Mucosa of gallbladder (tissue), 1 donor: ENCODE data around the gene GNAQ. TPM values are rescaled to one million over a fixed set of nuclear protein-coding genes. Genes with fewer than 3 reads are reported as not detected.
"Not testable (repeated sequence)": the region's sequence is repeated elsewhere in the genome, so short reads cannot be mapped to it uniquely, and the experiment has no call there.

ENCODE experiments used
- DNase-seq: peaks from one replicate; pipeline ENCODE4 v3.0.0-alpha.2; 2020; ENCODE audit warnings: low spot score
- total RNA-seq: library from RNA; stranded (reverse); gene quantifications from one replicate; pipeline ENCODE4 v1.2.1, GENCODE V29; 2021
- donor health status: DM: no; HTN: no; CAD: no.

GNAQ gene
- total RNA-seq, 1 donor from 2014 or later = 83.6 TPM

- DNase-seq = no peak
These were observed 300.5 kb downstream of the GNAQ start for GRCh38 chr9:77731008-77731698.

- DNase-seq = no peak
These were observed 302.4 kb downstream of the GNAQ start for GRCh38 chr9:77729177-77729576.

GRCh38 chr9:77726814-77727213, 304.8 kb downstream of the GNAQ start:
- DNase-seq = no peak

- no peak for DNase-seq
These were observed 305.3 kb downstream of the GNAQ start for GRCh38 chr9:77726289-77726688.

- no peak for DNase-seq
These were observed 305.8 kb downstream of the GNAQ start for GRCh38 chr9:77725820-77726219.

- no peak for DNase-seq
These were observed 306.4 kb downstream of the GNAQ start for GRCh38 chr9:77725046-77725694.

- not testable (repeated sequence) for DNase-seq
These were observed 310.5 kb downstream of the GNAQ start for GRCh38 chr9:77721156-77721555.

- DNase-seq = no peak
These were observed 312.3 kb downstream of the GNAQ start for GRCh38 chr9:77719321-77719720.

GRCh38 chr9:77718298-77718640, 313.3 kb downstream of the GNAQ start:
- DNase-seq = not testable (repeated sequence)

- DNase-seq = not testable (repeated sequence)
These were observed 313.9 kb downstream of the GNAQ start for GRCh38 chr9:77717608-77718297.

- no peak for DNase-seq
These were observed 317.5 kb downstream of the GNAQ start for GRCh38 chr9:77714077-77714549.

- DNase-seq = no peak
These were observed 319.0 kb downstream of the GNAQ start for GRCh38 chr9:77712533-77713130.

GRCh38 chr9:77710965-77711648, 320.5 kb downstream of the GNAQ start:
- no peak for DNase-seq

GRCh38 chr9:77710316-77710715, 321.3 kb downstream of the GNAQ start:
- no peak for DNase-seq

- DNase-seq = no peak
These were observed 323.4 kb downstream of the GNAQ start for GRCh38 chr9:77708064-77708815.

- peak; percentile 69 for DNase-seq
These were observed 324.1 kb downstream of the GNAQ start for GRCh38 chr9:77707383-77708063.

GRCh38 chr9:77705636-77706035, 326.0 kb downstream of the GNAQ start:
- no peak for DNase-seq

- DNase-seq = not testable (repeated sequence)
These were observed 328.9 kb downstream of the GNAQ start for GRCh38 chr9:77702521-77703390.

- DNase-seq = no peak
These were observed 334.2 kb downstream of the GNAQ start for GRCh38 chr9:77697238-77697984.
